BLaER1 (cell line): ENCODE measurements around the gene VPS26B.
A peak's percentile ranks its signal among the peaks of the same experiment; 100 is the strongest.

Source experiments
- H3K27ac ChIP-seq: shearing (Covaris generic); formaldehyde crosslinking; 2 replicates; pipeline ENCODE4 v1.8.1; 2022
- H3K27me3 ChIP-seq: shearing (Covaris generic); formaldehyde crosslinking; 2 replicates; pipeline ENCODE4 v1.8.1; 2022
- H3K36me3 ChIP-seq: shearing (Covaris generic); formaldehyde crosslinking; 2 replicates; pipeline ENCODE4 v1.8.1; 2022
- H3K4me1 ChIP-seq: shearing (Covaris generic); formaldehyde crosslinking; 2 replicates; pipeline ENCODE4 v1.8.1; 2022
- H3K4me2 ChIP-seq: shearing (Covaris generic); formaldehyde crosslinking; 2 replicates; pipeline ENCODE4 v1.8.1; 2022
- H3K4me3 ChIP-seq: shearing (Covaris generic); formaldehyde crosslinking; 2 replicates; pipeline ENCODE4 v1.8.1; 2022
- H3K9ac ChIP-seq: shearing (Covaris generic); formaldehyde crosslinking; 2 replicates; pipeline ENCODE4 v1.8.1; 2022
- H3K9me3 ChIP-seq: shearing (Covaris generic); formaldehyde crosslinking; 2 replicates; pipeline ENCODE4 v1.8.1; 2022
- H4K20me1 ChIP-seq: shearing (Covaris generic); formaldehyde crosslinking; 2 replicates; pipeline ENCODE4 v1.8.1; 2022
- Cebpa-rat ChIP-seq: shearing (Covaris generic); IDR thresholded peaks from 2 replicates; pipeline ENCODE4 v1.8.1; 2022

VPS26B gene

DNA sequence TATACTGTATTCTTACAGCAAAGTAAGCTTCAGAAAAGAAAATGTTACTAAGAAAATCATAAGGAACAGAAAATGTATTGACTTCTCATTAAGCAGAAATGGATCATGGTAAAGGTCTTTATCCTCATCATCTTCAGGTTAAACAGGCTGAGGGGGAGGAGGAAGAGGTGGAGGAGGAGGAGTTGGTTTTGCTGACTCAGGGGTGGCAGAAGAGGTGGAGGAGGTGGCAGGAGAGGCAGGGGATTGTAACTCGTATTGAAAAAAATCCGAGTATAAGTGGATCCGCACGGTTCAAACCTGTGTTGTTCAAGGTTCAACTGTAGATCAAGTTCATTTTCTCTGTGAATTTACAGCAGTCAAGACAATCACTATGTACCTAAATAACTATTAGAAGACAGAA lies 64.7 kb downstream of the VPS26B start:
- TF ChIP-seq Cebpa-rat: no peak
- H3K36me3 ChIP-seq: no peaks in the 10 kb centered on the region
- no peaks in the 10 kb centered on the region for H3K9me3 ChIP-seq
- H3K4me3 ChIP-seq: no peak overlapping the region
- no peak overlapping the region for H3K27ac ChIP-seq
- H4K20me1 ChIP-seq: no peaks in the 10 kb centered on the region
- no peak overlapping the region for H3K9ac ChIP-seq
- H3K27me3 ChIP-seq: no peaks in the 10 kb centered on the region
- H3K4me1 ChIP-seq: peaks cover 13% of the 10 kb centered on the region; the same call in 1 of the 2 replicates
- H3K4me2 ChIP-seq: no peak overlapping the region

DNA sequence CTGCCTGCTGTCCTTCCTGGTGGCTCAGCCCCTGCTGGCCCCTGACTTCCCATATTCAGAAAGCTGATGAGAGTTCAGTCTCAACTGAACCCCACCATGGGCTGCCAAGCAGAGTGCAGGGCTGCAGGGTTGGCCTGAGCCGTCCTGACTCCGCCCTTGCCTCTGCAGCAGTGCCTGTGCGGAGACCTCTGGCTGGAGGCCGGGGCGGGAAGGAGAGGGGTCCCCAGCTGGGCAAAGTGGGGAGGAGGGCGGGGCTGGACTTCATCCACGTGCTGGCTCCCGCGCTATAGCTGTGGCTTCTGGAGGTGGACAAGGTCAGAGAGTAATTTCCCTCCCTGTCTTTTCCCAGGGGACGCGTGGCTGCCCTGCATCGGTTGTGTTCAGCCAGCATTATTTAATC lies 65.3 kb downstream of the VPS26B start:
- Histone ChIP-seq H3K9me3 (no peaks in the 10 kb centered on the region), H3K36me3 (no peaks in the 10 kb centered on the region), H3K27me3 (no peaks in the 10 kb centered on the region), H3K4me3 (no peak overlapping the region), H3K4me1 (peaks cover 13% of the 10 kb centered on the region; the same call in 1 of the 2 replicates), H3K9ac (no peak overlapping the region), H3K27ac (no peak overlapping the region), H3K4me2 (no peak overlapping the region), H4K20me1 (no peaks in the 10 kb centered on the region)
- no peak for TF ChIP-seq Cebpa-rat

DNA sequence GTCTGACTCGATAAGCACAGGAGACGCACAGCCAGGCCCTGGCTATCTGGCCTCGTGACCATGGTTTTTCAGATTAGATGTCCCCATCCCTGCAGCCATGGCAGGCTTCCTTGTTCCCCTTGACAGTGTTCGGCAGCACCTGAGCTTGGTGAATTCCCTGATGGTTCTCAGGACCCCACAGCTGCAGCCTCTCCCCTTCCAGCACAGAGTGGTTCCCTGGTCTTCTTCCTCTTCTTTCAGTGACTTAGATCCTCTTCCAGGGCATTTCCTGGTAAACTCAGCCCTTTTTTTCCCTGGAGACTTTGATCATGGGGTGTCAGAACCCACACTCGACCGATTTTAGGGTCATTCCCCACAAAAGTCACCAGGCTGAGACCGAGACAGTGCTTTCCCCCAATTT lies 66.2 kb downstream of the VPS26B start:
- H3K9ac ChIP-seq: no peak overlapping the region
- no peaks in the 10 kb centered on the region for H3K36me3 ChIP-seq
- H3K4me2 ChIP-seq: peak overlapping the region; percentile 36; the same call in 1 of the 2 replicates
- no peak overlapping the region for H3K4me3 ChIP-seq
- no peak overlapping the region for H3K27ac ChIP-seq
- no peaks in the 10 kb centered on the region for H3K9me3 ChIP-seq
- H3K4me1 ChIP-seq: peaks cover 13% of the 10 kb centered on the region; the same call in 1 of the 2 replicates
- no peak for TF ChIP-seq Cebpa-rat
- H3K27me3 ChIP-seq: no peaks in the 10 kb centered on the region
- no peaks in the 10 kb centered on the region for H4K20me1 ChIP-seq

GRCh38 chr11:134291196-134291595 lies 66.7 kb downstream of the VPS26B start:
- H3K9ac ChIP-seq: no peak overlapping the region
- no peaks in the 10 kb centered on the region for H3K27me3 ChIP-seq
- TF ChIP-seq Cebpa-rat: no peak
- H3K4me3 ChIP-seq: no peak overlapping the region
- H3K9me3 ChIP-seq: no peaks in the 10 kb centered on the region
- H3K27ac ChIP-seq: no peak overlapping the region
- H3K4me2 ChIP-seq: no peak overlapping the region
- no peaks in the 10 kb centered on the region for H4K20me1 ChIP-seq
- H3K4me1 ChIP-seq: peaks cover 13% of the 10 kb centered on the region; the same call in 1 of the 2 replicates
- H3K36me3 ChIP-seq: no peaks in the 10 kb centered on the region

GRCh38 chr11:134292661-134293060 lies 68.2 kb downstream of the VPS26B start:
- no peaks in the 10 kb centered on the region for H3K27me3 ChIP-seq
- H3K9me3 ChIP-seq: no peaks in the 10 kb centered on the region
- H3K4me3 ChIP-seq: no peak overlapping the region
- no peaks in the 10 kb centered on the region for H3K36me3 ChIP-seq
- no peak overlapping the region for H3K27ac ChIP-seq
- no peaks in the 10 kb centered on the region for H4K20me1 ChIP-seq
- H3K4me1 ChIP-seq: peaks cover 13% of the 10 kb centered on the region; the same call in 1 of the 2 replicates
- H3K4me2 ChIP-seq: no peak overlapping the region
- TF ChIP-seq Cebpa-rat: no peak
- no peak overlapping the region for H3K9ac ChIP-seq

DNA sequence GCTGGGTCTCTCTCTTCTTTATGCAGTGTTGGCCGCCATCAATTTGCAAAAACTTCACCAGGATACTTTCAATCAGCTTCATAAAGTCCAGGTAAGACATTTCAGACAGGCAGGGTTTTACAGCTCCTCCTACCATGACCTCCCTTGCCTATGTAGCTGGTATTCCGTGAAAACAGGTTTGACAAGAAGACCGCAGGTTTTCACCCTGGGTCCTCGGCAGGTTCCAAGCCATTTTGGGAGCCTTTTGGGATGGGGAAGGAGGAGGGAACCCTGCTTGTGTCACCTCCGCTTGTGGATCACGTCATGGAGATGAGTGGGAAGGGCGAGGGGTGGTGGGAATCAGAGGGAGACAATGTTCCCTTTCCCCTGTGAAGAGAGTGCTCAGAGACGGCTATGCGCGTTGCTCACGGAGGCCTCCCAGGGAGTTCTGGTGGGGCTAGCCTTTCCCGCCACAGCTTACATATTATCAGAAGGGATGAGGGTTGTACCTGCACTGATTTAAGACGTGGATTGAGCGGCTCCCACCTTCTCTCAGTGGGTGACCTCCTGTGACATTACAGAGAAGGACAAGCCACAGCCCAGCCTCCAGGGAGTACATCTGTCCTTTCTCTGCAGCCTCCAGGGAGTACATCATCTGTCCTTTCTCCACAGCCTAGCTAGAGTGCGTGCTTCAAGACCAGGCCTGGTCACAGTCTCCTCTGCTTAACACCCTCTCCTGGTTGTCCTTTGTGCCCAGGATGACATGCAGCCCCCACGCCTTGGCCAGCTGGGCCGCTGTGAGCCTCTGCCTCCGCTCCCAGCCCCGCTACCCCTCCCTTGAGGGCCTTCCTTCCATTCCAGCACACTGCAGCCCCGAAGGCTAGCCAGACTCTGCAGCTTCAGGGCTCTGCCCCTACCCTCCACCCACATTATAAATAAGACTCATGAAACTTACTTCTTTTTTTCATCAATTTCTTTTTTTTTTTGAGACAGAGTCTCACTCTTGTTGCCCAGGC lies 68.9 kb downstream of the VPS26B start:
- no peak overlapping the region for H3K27ac ChIP-seq
- H3K27me3 ChIP-seq: no peaks in the 10 kb centered on the region
- H3K4me2 ChIP-seq: no peak overlapping the region
- H3K9ac ChIP-seq: no peak overlapping the region
- H4K20me1 ChIP-seq: no peaks in the 10 kb centered on the region
- H3K4me3 ChIP-seq: no peak overlapping the region
- H3K9me3 ChIP-seq: no peaks in the 10 kb centered on the region
- peaks cover 13% of the 10 kb centered on the region; the same call in 1 of the 2 replicates for H3K4me1 ChIP-seq
- H3K36me3 ChIP-seq: no peaks in the 10 kb centered on the region
- TF ChIP-seq Cebpa-rat: no peak

GRCh38 chr11:134294664-134295063 lies 70.2 kb downstream of the VPS26B start:
- no peak overlapping the region for H3K4me2 ChIP-seq
- no peaks in the 10 kb centered on the region for H3K27me3 ChIP-seq
- no peak overlapping the region for H3K4me3 ChIP-seq
- no peak overlapping the region for H3K27ac ChIP-seq
- no peak overlapping the region for H3K9ac ChIP-seq
- no peaks in the 10 kb centered on the region for H3K36me3 ChIP-seq
- H3K4me1 ChIP-seq: peaks cover 11% of the 10 kb centered on the region; the same call in 1 of the 2 replicates
- no peaks in the 10 kb centered on the region for H4K20me1 ChIP-seq
- no peak for TF ChIP-seq Cebpa-rat
- H3K9me3 ChIP-seq: no peaks in the 10 kb centered on the region
